ENCODE results near the gene ASTN2. TPM values are rescaled to one million over a fixed set of nuclear protein-coding genes. Genes with fewer than 3 reads are reported as not detected.

The ASTN2 gene
- total and polyA plus RNA-seq, 7 experiments from 2014 or later = 2.2 to 5.3 (median 4.0) TPM

DNA sequence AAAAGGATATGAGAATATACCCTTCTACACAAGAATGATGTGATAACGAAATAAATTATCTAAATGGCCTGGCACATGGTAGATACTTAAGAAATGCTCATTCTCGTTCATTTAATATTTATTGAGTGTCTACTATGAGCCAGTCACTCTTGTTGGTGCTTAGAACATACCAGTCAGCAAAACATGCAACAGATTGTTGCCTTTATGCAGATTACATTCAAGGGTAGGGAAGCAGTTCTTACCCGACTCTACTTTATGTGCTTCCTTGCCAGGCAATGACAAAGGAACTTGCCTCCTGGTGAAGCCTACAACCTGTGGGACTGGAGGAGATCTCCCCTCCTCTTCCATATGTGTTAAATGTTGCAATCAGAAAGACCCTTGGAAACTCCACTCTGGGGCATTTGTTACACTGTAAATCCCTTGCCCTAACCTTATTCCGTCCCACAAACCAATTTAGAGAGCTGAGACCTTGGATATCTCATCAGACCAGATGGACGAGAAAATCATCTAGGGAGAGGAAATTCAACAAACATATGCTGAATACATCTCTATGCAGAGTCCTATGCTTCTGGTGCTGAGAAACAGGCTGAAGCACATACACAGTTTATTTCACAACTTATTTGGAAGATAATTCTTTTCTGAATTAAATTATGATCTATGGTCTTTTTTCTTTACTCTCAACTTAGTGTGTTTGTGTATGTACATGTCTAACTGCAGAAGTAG is 855.9 kb downstream of the ASTN2 start:
- Histone ChIP-seq H3K4me1 (ENCODE audit: control insufficient read depth in 2 of 2, insufficient read depth in 2 of 2, low read length in 2 of 2) (no peaks in the 10 kb centered on the region), H3K4me3 (ENCODE audit: low read length) (no peak overlapping the region), H3K36me3 (ENCODE audit: control insufficient read depth in 2 of 3, insufficient read depth in 3 of 3, low read length in 3 of 3) (no peaks in the 10 kb centered on the region), H3K27me3 (ENCODE audit: control insufficient read depth in 2 of 2, insufficient read depth in 2 of 2, low read length in 2 of 2) (no peaks in the 10 kb centered on the region), H3K9me3 (ENCODE audit: control insufficient read depth in 2 of 3, low read length in 3 of 3) (no peaks in the 10 kb centered on the region), H3K27ac (ENCODE audit: low read depth, low read length) (no peak overlapping the region)
- DNase-seq (no peak), ATAC-seq (no peak)
- Mint-ChIP-seq H3K4me1 (peaks cover 0 to 2% (median 0%) of the 10 kb centered on the region in 7 donors), H3K36me3 (peaks cover 0 to 35% (median 6%) of the 10 kb centered on the region in 5 donors), H3K4me3 (no peak overlapping the region), H3K27me3 (peaks cover 0 to 2% (median 0%) of the 10 kb centered on the region in 5 donors), H3K9me3 (peaks cover 0 to 4% (median 0%) of the 10 kb centered on the region in 11 donors), H3K27ac (no peak overlapping the region)
- CTCF ChIA-PET = no interaction called here
- intact Hi-C loops (cut with micrococcal nuclease) = no loop called here
- POLR2A ChIA-PET = no interaction called here

DNA sequence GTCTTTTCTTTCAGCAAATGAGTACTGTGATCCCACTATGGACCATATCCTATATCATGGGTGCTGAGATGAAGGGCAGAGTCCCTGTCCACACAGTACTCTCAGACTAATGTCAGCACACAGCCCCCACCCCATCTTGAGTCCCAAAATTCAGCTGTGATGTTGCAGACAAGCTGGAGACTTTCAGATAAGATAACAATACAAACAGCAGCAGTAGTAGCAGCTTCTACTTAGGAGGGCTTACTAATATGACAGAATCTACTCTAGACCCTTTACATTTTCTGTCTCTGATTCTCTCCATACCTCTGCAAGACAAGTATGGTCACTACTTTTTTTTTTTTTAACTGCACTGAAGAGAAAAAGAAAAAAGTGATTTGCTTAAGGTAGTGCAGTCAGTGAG is 856.8 kb downstream of the ASTN2 start:
- peaks cover 0 to 2% (median 0%) of the 10 kb centered on the region in 5 donors for H3K27me3 Mint-ChIP-seq
- ATAC-seq = no peak
- ChIA-PET POLR2A (no interaction called here), CTCF (no interaction called here)
- intact Hi-C loops (cut with micrococcal nuclease) = no loop called here
- H3K36me3 ChIP-seq (ENCODE audit: control insufficient read depth in 2 of 3, insufficient read depth in 3 of 3, low read length in 3 of 3) = no peaks in the 10 kb centered on the region
- no peaks in the 10 kb centered on the region for H3K9me3 ChIP-seq (ENCODE audit: control insufficient read depth in 2 of 3, low read length in 3 of 3)
- H3K36me3 Mint-ChIP-seq = peaks cover 0 to 30% (median 0%) of the 10 kb centered on the region in 5 donors
- H3K27me3 ChIP-seq (ENCODE audit: control insufficient read depth in 2 of 2, insufficient read depth in 2 of 2, low read length in 2 of 2) = no peaks in the 10 kb centered on the region
- H3K4me3 ChIP-seq (ENCODE audit: low read length) = no peak overlapping the region
- DNase-seq = no peak
- H3K4me1 Mint-ChIP-seq = no peaks in the 10 kb centered on the region
- no peak overlapping the region for H3K4me3 Mint-ChIP-seq
- H3K27ac Mint-ChIP-seq = no peak overlapping the region
- H3K9me3 Mint-ChIP-seq = no peaks in the 10 kb centered on the region
- H3K27ac ChIP-seq (ENCODE audit: low read depth, low read length) = no peak overlapping the region
- no peaks in the 10 kb centered on the region for H3K4me1 ChIP-seq (ENCODE audit: control insufficient read depth in 2 of 2, insufficient read depth in 2 of 2, low read length in 2 of 2)

- ATAC-seq (no peak), DNase-seq (no peak)
- peaks cover 0 to 2% (median 0%) of the 10 kb centered on the region in 5 donors for H3K27me3 Mint-ChIP-seq
- ChIA-PET POLR2A (no interaction called here), CTCF (no interaction called here)
- no peak overlapping the region for H3K4me3 Mint-ChIP-seq
- Histone ChIP-seq H3K36me3 (ENCODE audit: control insufficient read depth in 2 of 3, insufficient read depth in 3 of 3, low read length in 3 of 3) (no peaks in the 10 kb centered on the region), H3K9me3 (ENCODE audit: control insufficient read depth in 2 of 3, low read length in 3 of 3) (no peaks in the 10 kb centered on the region), H3K4me1 (ENCODE audit: control insufficient read depth in 2 of 2, insufficient read depth in 2 of 2, low read length in 2 of 2) (no peaks in the 10 kb centered on the region), H3K4me3 (ENCODE audit: low read length) (no peak overlapping the region), H3K27me3 (ENCODE audit: control insufficient read depth in 2 of 2, insufficient read depth in 2 of 2, low read length in 2 of 2) (no peaks in the 10 kb centered on the region), H3K27ac (ENCODE audit: low read depth, low read length) (no peak overlapping the region)
- no peak overlapping the region for H3K27ac Mint-ChIP-seq
- no peaks in the 10 kb centered on the region for H3K4me1 Mint-ChIP-seq
- H3K9me3 Mint-ChIP-seq = no peaks in the 10 kb centered on the region
- peaks cover 0 to 22% (median 0%) of the 10 kb centered on the region in 5 donors for H3K36me3 Mint-ChIP-seq
- intact Hi-C loops (cut with micrococcal nuclease) = no loop called here
Observed at GRCh38 chr9:116555556-116556155, 859.2 kb downstream of the ASTN2 start.

GRCh38 chr9:116555119-116555518 is 859.7 kb downstream of the ASTN2 start:
- no peaks in the 10 kb centered on the region for H3K27me3 ChIP-seq (ENCODE audit: control insufficient read depth in 2 of 2, insufficient read depth in 2 of 2, low read length in 2 of 2)
- Mint-ChIP-seq H3K9me3 (no peaks in the 10 kb centered on the region), H3K4me3 (no peak overlapping the region), H3K4me1 (no peaks in the 10 kb centered on the region), H3K27me3 (peaks cover 0 to 1% (median 0%) of the 10 kb centered on the region in 5 donors), H3K36me3 (peaks cover 0 to 17% (median 0%) of the 10 kb centered on the region in 5 donors), H3K27ac (no peak overlapping the region)
- DNase-seq = no peak
- H3K4me1 ChIP-seq (ENCODE audit: control insufficient read depth in 2 of 2, insufficient read depth in 2 of 2, low read length in 2 of 2) = no peaks in the 10 kb centered on the region
- no peaks in the 10 kb centered on the region for H3K9me3 ChIP-seq (ENCODE audit: control insufficient read depth in 2 of 3, low read length in 3 of 3)
- no peak overlapping the region for H3K4me3 ChIP-seq (ENCODE audit: low read length)
- POLR2A ChIA-PET = no interaction called here
- intact Hi-C loops (cut with micrococcal nuclease) = no loop called here
- H3K27ac ChIP-seq (ENCODE audit: low read depth, low read length) = no peak overlapping the region
- CTCF ChIA-PET = no interaction called here
- no peak for ATAC-seq
- no peaks in the 10 kb centered on the region for H3K36me3 ChIP-seq (ENCODE audit: control insufficient read depth in 2 of 3, insufficient read depth in 3 of 3, low read length in 3 of 3)

DNA sequence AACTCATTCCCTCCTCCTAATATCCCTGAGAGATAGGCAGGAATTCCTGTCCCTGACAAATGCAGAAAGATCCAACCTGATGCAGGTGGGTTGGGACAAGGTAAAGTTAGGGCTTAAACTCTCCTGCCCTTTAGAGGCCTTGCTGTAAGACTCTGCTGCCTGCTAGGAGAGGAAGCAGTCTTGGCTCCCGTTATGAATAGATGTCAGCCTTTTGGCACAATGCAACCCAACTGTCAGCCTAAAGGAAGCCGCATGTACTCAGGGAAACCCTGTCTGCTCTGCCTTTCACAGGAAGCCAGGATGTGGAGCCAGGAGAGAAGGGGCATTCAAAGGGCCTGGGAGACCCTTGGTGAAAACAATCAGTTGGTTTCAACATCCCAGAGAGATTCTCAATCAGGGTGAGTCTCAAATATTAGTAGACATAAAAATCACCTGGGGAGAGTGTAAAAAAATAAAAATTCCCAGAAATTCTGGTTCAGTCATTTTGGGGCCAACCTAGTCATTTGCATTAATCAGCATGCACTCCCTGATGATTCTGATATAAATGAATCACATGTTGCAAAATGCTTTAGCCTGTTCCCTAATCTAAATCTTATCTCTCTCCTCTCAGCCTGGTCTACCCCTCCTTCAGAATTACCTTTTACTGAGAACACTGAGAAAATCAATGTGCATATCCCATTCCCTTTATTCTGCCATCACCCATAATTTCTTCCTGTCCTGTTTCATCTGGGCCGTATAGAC is 864.0 kb downstream of the ASTN2 start:
- no peak overlapping the region for H3K4me3 Mint-ChIP-seq
- Histone ChIP-seq H3K27ac (ENCODE audit: low read depth, low read length) (no peak overlapping the region), H3K9me3 (ENCODE audit: control insufficient read depth in 2 of 3, low read length in 3 of 3) (no peaks in the 10 kb centered on the region), H3K4me3 (ENCODE audit: low read length) (no peak overlapping the region), H3K4me1 (ENCODE audit: control insufficient read depth in 2 of 2, insufficient read depth in 2 of 2, low read length in 2 of 2) (no peaks in the 10 kb centered on the region), H3K36me3 (ENCODE audit: control insufficient read depth in 2 of 3, insufficient read depth in 3 of 3, low read length in 3 of 3) (no peaks in the 10 kb centered on the region), H3K27me3 (ENCODE audit: control insufficient read depth in 2 of 2, insufficient read depth in 2 of 2, low read length in 2 of 2) (no peaks in the 10 kb centered on the region)
- intact Hi-C loops (cut with micrococcal nuclease) = no loop called here
- no peak overlapping the region for H3K27ac Mint-ChIP-seq
- ATAC-seq (no peak), DNase-seq (no peak)
- H3K4me1 Mint-ChIP-seq = peaks cover 3 to 6% (median 5%) of the 10 kb centered on the region in 7 donors
- H3K9me3 Mint-ChIP-seq = no peaks in the 10 kb centered on the region
- peaks cover 0 to 11% (median 0%) of the 10 kb centered on the region in 5 donors for H3K36me3 Mint-ChIP-seq
- CTCF ChIA-PET = no interaction called here
- no peaks in the 10 kb centered on the region for H3K27me3 Mint-ChIP-seq
- POLR2A ChIA-PET = no interaction called here

DNA sequence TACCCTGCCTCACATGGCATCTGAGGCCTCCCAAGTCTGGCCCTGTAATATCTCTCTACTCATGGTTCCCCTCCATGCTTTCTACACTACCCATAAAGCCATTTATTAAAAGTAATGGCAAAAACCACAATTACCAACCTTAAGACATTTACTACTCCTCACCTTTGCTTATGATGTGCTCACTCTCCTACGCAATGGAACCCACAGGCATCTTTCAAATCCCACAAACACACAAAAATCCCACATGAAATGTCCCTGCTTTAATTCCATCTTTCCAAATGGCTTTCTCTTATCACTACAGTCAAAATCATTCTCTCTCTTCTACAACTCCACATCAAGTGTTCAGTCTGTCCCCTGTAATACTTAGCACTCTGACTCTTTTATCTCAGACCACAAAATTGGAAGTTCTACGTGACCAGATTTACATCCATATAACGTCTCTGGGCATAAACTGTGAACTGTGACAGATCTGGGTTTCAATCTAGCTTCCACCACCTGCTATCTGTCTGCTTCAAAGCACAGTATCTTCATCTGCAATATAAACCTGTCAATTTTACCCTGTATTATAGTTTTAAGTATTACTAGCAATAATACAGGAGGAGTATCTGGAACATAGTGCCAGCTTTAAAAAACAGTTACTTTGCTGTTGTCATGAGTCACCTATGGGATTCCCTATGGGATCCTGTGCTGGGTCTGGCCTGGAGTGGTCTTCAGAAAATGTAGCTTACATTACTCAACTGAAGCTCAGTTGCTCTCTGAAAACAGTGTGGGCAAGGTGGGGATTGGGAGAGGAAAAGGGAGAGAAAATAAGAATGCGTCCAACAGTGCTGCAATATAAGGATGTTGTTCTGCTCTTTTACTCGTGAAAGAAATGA is 864.8 kb downstream of the ASTN2 start:
- no peaks in the 10 kb centered on the region for H3K27me3 Mint-ChIP-seq
- ATAC-seq = no peak
- no peaks in the 10 kb centered on the region for H3K4me1 ChIP-seq (ENCODE audit: control insufficient read depth in 2 of 2, insufficient read depth in 2 of 2, low read length in 2 of 2)

More for the DNA sequence above, 864.8 kb downstream of the ASTN2 start:
- no peak overlapping the region for H3K27ac ChIP-seq (ENCODE audit: low read depth, low read length)
- no peak for DNase-seq
- intact Hi-C loops (cut with micrococcal nuclease) = no loop called here
- peaks cover 0 to 6% (median 0%) of the 10 kb centered on the region in 5 donors for H3K36me3 Mint-ChIP-seq
- POLR2A ChIA-PET = no interaction called here
- CTCF ChIA-PET = no interaction called here
- no peaks in the 10 kb centered on the region for H3K27me3 ChIP-seq (ENCODE audit: control insufficient read depth in 2 of 2, insufficient read depth in 2 of 2, low read length in 2 of 2)
- H3K4me3 ChIP-seq (ENCODE audit: low read length) = no peak overlapping the region
- H3K9me3 ChIP-seq (ENCODE audit: control insufficient read depth in 2 of 3, low read length in 3 of 3) = no peaks in the 10 kb centered on the region
- peaks cover 3 to 6% (median 5%) of the 10 kb centered on the region in 7 donors for H3K4me1 Mint-ChIP-seq
- no peak overlapping the region for H3K4me3 Mint-ChIP-seq
- H3K36me3 ChIP-seq (ENCODE audit: control insufficient read depth in 2 of 3, insufficient read depth in 3 of 3, low read length in 3 of 3) = no peaks in the 10 kb centered on the region
- H3K9me3 Mint-ChIP-seq = no peaks in the 10 kb centered on the region
- no peak overlapping the region for H3K27ac Mint-ChIP-seq
